AG09319 (cell line): ENCODE data around the gene CFAP298.

Source experiments
- DNase-seq: peaks from one replicate; pipeline ENCODE4 v3.0.0-alpha.2; 2010; ENCODE audit warnings: low read depth; ENCODE audit errors: extremely low read depth
- CTCF ChIP-seq: IDR thresholded peaks from 2 replicates; pipeline ENCODE4 v1.5.1; 2011; ENCODE audit warnings: low read depth, mild to moderate bottlenecking, inconsistent platforms, low read length, moderate library complexity

The CFAP298 gene

GRCh38 chr21:32585042-32585710 lies 27.0 kb downstream of the CFAP298 start, which contains the start of gene TCP10L:
Gene TCP10L (minus strand): TSS chr21:32585523. CDS start chr21:32584304, 1,219 bp downstream.
- TF ChIP-seq CTCF = no peak
- DNase-seq = no peak

DNA sequence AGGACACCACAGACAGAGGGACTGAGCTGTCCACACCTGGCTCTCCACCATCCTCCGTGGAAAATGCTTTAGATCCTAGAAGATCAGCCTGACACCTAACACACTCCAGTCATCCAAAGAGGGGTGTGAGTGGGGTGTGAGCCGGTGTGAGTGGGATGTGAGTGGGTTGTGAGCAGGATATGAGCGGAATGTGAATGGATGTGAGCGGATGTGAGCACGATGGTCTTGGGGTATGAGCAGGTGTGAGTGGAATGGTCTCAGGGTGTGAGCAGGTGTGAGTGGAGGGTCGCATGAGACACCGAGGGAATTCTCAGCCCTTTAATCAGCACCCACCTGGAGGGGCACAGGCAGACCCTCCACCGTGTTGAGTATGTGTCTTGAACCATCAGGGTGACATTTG lies 27.7 kb downstream of the CFAP298 start:
- DNase-seq = no peak
- no peak for TF ChIP-seq CTCF

GRCh38 chr21:32581732-32582131 lies 30.4 kb downstream of the CFAP298 start:
- DNase-seq = no peak
- no peak for TF ChIP-seq CTCF

DNA sequence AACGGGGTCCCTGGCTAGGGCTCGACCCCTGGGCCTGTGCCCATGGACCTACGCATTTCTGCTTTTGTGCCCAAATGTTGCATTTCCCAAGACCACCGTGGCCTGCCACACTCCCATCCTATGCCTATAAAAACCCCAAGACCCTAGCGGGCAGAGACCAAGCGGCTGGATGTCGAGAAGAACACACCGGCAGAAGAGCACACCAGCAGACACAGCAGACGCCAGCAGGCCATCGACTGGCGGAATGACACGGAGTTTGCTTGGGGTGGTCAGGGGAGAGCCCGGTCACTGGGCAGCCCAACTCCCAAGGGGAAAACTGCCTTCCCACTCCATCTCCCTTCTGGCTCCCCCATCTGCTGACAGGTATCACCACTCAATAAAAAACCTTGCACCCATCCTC lies 31.2 kb downstream of the CFAP298 start:
- DNase-seq = no peak
- no peak for TF ChIP-seq CTCF

DNA sequence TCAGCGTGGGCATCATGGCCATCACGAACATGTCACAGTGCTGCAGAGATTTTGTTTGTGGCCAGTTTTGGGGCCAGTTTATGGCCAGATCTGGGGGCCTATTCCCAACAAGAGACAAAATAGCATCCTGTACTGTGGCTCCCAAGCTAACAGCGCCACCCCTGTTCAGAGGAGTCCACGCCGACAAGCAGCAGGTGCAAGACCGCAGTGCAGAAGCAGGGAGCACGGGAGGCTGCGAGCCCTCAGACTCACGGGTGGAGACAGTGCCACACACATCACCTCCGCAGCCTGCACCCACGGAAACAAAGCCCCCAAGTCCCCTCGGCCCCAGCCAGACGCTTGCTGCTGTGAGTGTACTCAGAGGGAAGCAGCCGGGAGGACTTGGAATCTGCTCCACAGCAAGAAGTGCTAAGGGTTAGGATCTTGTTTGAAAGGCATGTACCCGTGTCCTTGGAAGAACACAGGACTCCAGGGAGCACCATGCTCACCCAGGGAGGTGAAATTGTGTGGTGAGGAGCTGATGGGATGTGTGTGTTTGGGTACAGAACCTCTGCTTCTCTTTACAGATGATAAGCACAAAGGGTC lies 34.0 kb downstream of the CFAP298 start:
- TF ChIP-seq CTCF = peak; percentile 26
- DNase-seq = no peak

- no peak for DNase-seq
- TF ChIP-seq CTCF = no peak
Measured at GRCh38 chr21:32576011-32576410, 36.2 kb downstream of the CFAP298 start.
